Inflammatory macrophage treated with lipopolysaccharide for 1 hour (primary cell): ENCODE results near the gene ODR4.
A peak's percentile ranks its signal among the peaks of the same experiment; 100 is the strongest.
"Not testable (repeated sequence)": the region's sequence is repeated elsewhere in the genome, so short reads cannot be mapped to it uniquely, and the experiment has no call there.

Experiments used
- DNase-seq, 2 donors: peaks; one replicate each; pipeline ENCODE4 v3.0.0-alpha.2; 2020 to 2022

Gene ODR4

DNA sequence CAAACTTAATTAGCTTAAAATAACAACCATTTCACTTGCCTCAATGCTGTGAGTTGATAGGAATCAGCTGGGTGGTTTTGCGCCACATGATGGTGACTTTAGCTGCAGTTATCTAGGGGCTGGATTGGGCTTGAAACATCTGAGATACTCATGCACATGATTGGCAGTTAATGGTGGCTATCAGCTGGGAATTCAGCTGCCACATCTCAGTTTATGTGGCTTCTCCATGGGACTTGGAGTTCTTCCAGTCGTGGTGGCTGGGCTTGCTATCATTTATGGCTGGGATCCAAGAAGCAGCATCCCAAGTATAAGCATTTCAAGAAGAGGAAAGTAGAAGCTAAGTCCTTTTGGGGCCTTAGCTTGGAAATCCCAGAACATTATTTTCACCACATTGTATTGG lies 48.9 kb downstream of the ODR4 start:
- no peak for DNase-seq

DNA sequence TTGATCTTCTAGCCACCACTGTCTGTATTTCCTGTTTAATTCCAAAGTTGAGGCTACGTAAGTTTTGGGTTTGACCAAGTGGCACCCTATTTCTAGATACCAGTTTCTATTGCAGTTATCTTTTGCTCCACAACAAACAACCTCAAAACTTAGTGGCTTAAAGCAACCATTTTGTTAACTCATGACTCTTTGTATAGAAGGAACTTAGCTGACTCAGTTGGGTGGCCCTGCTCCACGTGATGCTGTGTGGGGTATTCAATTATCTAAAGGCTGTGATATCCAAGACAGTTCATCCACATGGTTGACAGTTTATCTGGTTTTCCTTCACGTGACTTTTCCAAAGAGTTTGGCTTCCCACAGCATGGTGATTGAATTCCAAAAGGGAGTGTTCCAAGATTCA lies 50.5 kb downstream of the ODR4 start:
- no peak for DNase-seq

DNA sequence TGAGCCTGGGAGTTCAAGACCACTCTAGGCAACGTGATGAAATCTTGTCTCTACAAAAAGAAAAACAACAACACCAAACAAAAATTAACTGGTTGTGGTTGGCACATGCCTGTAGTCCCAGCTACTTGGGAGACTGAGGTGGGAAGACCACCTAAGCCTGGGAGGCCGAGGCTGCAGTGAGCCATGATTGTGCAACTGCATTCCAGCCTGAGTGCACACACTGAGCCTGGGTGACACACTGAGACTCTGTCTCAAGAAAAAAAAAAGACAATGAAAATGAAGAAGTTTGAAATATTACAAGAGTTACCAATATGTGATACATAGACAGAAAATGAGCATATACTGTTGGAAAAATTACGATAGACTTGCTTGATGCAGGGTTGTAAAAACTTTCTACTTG lies 53.4 kb downstream of the ODR4 start:
- DNase-seq, result peak in 1 of 2 donors; percentile 14

DNA sequence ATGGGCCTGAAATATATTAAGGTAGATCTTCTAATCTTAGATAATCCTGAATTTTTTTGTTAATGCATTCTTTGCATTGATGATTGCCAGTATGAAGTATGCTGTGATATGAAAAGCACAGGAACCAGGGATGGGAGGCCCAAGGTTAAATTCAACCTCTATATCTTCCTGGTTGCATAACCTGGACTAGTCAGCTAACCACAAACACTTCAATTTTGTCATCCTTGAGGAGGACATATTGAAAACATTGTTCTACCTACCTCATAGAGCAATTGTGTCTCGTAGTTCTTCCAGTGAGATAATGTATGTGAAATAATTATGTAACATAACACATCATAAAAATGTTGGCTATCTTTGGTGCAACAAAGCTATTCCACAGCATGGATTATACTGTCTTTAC lies 59.7 kb downstream of the ODR4 start:
- DNase-seq, result no peak

DNA sequence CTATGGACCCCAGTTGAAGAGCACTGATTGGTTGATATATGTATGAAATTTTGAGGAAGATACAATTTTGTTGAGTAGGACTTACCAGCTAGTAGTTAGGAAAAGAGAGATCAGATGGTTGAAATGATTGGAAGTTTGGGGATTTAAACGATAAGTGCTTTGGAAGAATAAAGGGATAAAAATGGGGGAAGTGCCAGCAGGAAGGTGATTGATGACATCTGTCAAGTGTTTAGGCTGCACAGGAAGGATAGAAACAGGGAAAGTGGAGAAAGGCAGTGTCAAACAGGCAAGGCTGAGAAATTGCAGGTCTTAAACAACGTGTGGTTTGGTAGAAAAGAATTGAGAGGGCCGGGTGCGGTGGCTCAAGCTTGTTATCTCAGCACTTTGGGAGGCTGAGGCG lies 62.9 kb downstream of the ODR4 start:
- DNase-seq, result no peak

DNA sequence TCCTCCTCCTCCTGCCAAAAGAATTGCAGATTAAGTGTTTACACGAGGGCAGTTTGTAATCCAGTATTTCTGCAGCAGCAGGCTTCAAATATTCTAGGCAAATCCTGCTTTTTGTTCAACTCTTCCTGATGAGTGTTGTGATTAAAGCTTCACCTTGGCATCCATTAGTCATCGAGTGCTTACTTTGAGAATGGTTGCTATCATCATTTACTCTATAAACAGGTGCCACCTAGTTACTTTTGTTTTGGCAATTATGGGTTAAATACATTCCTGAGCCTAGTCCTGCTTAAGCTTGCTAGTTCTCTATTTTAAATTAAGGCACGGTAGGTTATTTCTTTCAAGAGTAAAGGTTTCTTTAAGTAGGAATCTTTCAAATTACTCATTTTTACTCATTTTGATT lies 64.9 kb downstream of the ODR4 start:
- no peak for DNase-seq

DNA sequence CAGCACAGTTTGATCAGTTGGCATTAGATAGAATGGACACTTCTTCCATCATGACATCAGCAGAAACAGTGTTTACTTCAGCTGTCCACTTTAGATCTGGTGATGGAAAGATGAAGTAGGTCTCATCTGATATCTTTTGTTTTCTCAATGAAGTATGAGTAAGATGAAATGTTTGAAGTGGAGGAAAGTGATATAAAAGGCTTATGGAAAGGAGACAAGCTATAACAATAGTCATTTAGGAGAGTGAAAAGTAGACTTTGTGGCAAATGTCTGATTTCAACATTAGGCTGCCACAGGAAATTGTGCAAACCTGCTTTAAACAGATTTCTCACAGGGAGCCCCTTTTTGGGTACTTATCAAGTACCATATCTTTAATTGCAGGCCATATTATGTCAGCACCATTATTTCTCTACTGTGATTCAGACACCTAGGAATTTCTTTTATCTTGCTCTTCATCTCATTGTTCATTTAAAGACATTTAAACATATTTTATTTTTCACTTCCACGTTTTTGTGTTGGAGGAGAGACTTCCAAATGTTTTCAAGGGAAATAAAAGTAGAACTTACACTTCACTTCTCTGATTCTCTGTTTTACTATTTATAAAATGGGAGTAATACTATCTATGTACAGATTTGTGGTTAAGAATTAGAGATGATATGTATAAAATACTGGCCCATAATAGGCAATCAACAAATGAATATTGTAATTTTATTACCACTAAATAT lies 67.2 kb downstream of the ODR4 start:
- peak; percentile 9 to 40 for DNase-seq

DNA sequence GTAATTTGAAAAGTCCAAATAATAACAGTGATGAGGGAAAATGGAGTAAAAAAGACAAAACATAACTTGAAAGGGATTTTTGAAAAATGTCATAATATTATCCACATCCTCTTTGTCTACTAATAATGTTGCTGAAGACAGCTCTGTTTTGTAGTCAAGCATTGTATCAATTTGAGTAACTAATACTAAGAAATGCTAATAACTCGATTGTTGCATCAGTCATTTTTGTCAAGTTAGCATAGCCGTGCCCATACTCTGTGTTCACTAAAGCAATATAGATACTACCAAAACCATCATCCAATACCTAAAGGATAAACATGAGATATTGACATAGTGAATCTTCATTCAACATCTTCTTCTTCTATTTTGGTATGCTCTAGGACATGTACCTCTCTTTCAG lies 68.0 kb downstream of the ODR4 start:
- DNase-seq, result no peak

DNA sequence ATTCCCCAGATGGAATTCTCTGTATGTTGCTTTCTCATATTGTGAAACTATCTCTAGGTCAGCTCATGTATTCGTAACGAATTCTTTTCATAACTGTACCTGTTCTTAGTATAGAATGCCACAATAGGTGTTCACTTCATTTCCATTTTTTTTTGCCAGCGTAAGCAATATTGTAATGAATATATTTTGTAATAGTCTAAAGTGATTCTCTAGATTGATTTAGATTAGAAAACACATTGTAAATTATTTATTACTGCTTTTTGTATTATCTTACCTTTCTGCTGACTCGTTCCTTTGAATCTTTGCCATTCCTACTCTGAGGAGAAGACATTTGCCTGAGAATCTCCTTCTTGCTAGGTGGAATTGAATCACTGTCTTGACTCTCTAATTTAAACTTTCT lies 70.5 kb downstream of the ODR4 start:
- DNase-seq, result no peak

DNA sequence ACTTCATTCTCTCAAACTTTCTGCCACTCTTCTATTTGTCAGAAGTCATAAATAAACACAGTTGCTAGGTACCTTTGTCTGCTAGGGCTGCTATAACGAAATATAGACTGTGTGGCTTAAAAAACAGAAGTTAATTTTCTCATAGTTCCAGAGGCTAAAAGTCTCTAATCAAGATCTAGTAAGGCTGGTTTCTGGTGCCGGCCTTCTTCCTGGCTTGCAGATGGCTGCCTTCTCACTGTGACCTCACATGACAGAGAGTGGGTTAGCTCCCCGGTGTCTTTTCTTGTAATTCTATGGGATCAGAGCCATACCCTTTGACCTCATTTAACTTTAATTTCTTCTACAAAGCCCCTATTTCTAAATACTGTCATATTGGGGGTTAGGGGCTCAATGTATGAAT lies 79.3 kb downstream of the ODR4 start:
- DNase-seq, result no peak

DNA sequence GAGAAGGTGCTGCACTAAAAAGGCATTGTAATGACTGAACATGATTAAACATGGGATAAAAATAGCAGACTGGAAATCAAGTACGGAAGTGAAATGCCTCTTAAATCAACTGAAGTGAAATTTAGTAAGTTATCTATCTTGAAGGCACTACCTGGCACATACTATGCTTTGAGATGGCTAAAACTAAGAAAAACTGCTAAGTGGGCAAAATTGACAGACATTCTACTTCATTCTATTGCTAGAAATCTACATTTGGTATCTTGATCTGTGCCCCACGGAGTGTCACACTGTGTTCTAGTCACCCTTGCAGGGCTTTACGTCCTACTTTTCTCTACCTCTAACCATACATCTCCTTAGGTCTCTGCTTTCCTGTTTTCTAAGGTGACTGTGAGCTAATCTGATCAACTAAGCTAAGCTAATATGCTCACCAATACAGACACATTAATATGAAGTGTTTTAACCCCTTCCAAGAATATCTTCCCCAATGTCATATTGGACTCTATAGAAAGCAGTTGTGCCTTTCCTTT lies 81.2 kb downstream of the ODR4 start:
- DNase-seq, result no peak

DNA sequence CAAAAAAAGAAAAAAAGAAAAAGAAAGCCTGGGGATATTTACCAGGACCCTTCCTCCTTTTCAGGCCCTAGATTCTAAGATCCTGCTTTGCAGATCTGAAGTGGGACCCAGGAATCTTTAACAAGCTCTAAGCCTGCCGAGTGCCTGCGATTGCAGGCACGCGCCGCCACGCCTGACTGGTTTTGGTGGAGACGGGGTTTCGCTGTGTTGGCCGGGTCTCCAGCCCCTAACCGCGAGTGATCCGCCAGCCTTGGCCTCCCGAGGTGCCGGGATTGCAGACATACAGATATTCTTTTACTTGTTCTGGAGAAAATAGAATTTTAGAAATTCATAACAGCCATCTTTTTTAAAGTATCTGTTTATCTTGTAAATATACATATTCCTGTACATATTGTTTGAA lies 83.5 kb downstream of the ODR4 start:
- not testable (repeated sequence) for DNase-seq

DNA sequence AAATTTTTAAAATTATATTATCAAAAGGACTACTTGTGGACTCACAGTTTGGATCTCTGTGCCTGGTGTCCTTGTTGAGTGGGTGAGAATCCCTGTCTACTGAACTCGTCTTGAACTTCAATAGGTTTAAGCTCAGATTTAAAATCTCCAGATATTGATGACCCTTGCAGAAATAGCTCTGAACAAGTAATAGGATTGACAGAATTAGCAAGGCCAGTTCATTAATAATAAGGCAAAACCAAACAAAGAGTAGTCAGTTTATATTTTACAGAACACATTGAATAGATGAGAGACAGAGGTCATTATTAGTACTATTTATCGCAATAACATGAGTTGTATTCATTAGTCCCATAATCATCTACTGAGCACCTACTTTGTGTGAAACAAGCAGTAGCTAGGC lies 85.4 kb downstream of the ODR4 start, which contains the start of gene PDC:
TSS of gene PDC (minus strand) at position 101 of the 400 bp plus-strand sequence. CDS start 11,655 bp downstream, outside the sequence.
- DNase-seq, result no peak

DNA sequence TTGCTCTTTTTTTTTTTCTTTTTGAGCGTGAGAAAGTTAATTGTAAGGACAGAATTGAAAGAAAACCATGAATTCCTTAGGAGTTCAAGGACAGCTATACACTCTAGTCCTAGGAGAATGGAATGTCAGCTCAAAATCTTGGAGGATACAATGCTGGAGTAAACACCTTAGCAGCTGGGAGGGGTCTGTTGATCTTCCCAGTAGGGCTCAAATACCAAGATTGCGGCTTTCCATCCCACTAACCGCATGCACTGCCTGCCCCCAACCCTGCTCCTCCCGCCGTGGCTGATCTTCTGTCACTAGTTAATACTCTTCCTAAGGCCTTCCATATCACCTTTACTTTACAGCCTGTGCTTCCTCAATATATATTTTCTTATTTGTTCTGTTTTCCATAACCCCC lies 87.9 kb downstream of the ODR4 start:
- DNase-seq, result no peak

DNA sequence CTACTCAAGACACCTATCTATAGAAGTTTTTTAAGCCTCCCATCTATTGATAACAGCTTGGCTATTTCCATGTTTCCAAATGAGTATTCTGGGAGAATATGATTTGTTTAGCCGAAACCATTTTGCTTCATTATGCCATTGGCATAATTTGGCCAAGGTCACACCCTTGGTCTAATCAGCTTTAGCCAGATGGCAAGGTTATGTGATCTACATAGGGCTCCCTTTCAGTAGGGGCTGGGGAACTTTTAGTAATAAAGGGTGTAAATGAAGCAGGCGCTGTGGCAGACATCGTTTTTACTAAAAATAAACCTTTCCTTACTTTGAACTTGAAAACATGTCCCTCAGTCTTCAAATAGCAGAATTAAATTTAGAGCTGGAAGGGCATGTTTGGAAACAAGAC lies 88.3 kb downstream of the ODR4 start:
- no peak for DNase-seq

DNA sequence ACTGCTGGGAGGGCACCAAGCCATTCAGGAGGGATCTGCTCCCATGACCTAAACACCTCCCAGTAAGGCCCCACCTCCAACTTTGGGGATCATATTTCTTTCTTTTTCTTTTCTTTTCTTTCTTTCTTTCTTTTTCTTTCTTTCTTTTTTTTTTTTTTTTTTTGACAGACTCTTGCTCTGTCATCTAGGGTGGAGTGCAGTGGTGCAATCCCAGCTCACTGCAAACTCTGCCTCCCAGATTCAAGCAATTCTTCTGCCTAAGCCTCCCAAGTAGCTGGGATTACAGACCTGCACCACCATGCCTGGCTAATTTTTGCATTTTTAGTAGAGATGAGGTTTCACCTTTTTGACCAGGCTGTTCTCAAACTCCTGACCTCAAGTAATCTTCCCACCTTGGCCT lies 89.9 kb downstream of the ODR4 start:
- not testable (repeated sequence) for DNase-seq

DNA sequence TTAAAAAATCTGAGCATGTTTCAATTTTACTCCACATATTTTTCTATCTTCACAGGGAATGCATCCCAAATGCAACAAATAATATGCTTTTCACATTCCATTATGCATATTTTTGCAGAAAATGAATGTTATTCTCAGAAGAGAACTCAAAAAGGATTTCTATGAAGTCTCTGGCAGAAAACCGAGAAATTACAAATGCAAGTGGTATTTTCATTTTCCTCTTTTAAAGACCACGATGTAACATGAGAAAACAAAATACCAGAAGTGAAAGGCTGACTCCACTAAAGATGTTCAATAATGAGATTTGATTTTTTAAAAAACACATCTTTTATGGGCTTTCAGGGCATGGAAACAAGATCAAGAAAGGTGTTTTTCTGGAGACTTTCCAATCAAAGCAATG lies 90.3 kb downstream of the ODR4 start:
- DNase-seq, result no peak
